OCI-LY7 (cell line): Measurements from ENCODE around the gene SMKR1. TPM values are rescaled to one million over a fixed set of nuclear protein-coding genes. Genes with fewer than 3 reads are reported as not detected.

Experiments used
- BruUV-seq: library from RNA; stranded (reverse); fragments of 400-500 nt; replicated peaks from 2 replicates; lab custom pipeline; 2021; lab: Mats Ljungman, UMichigan
- CTCF ChIA-PET: fragments of 300-600 bp; sonication (Branson Sonifier 250); formaldehyde crosslinking; loops from one replicate; lab custom pipeline; 2022; ENCODE audit warnings: antibody characterized with exemption; ENCODE audit not compliant: unreplicated experiment; lab: Charles Lee
- POLR2A ChIA-PET: fragments of 300-600 bp; sonication (Branson Sonifier 250); formaldehyde crosslinking; loops from one replicate; lab custom pipeline; 2022; ENCODE audit warnings: antibody characterized with exemption; lab: Charles Lee
- DNase-seq: peaks from one replicate; pipeline ENCODE4 v3.0.0-alpha.2; 2015; ENCODE audit warnings: low spot score
- H2AFZ ChIP-seq: fragments of 200-600 bp; sonication (generic), shearing (Covaris generic); 2 replicates; pipeline ENCODE4 v1.6.1; 2014; ENCODE audit warnings: mild to moderate bottlenecking, antibody characterized with exemption, low read length, moderate library complexity
- H3K27ac ChIP-seq: fragments of 200-600 bp; sonication (generic); 2 replicates; pipeline ENCODE4 v1.5.1; 2014; ENCODE audit warnings: mixed run types, low read depth, mild to moderate bottlenecking, moderate library complexity, low read length, inconsistent platforms; ENCODE audit not compliant: poor library complexity, severe bottlenecking
- H3K36me3 ChIP-seq: fragments of 200-600 bp; sonication (generic); 2 replicates; pipeline ENCODE4 v1.6.1; 2014; ENCODE audit warnings: mild to moderate bottlenecking, antibody characterized with exemption, low read length, moderate library complexity, mixed read lengths; ENCODE audit not compliant: insufficient read depth
- H3K4me1 ChIP-seq: fragments of 200-600 bp; sonication (generic); 2 replicates; pipeline ENCODE4 v1.5.1; 2014; ENCODE audit warnings: mild to moderate bottlenecking, low read length; ENCODE audit not compliant: insufficient read depth, poor library complexity, severe bottlenecking
- H3K4me2 ChIP-seq: fragments of 200-600 bp; sonication (generic); 2 replicates; pipeline ENCODE4 v1.6.1; 2014; ENCODE audit warnings: mild to moderate bottlenecking, low read length
- H3K4me3 ChIP-seq: fragments of 200-600 bp; sonication (generic); 2 replicates; pipeline ENCODE4 v1.5.1; 2014; ENCODE audit warnings: mild to moderate bottlenecking, low read depth, low read length; ENCODE audit not compliant: poor library complexity, severe bottlenecking
- H3K79me2 ChIP-seq: fragments of 200-600 bp; sonication (generic); 2 replicates; pipeline ENCODE4 v1.6.1; 2016; ENCODE audit warnings: low read depth, mild to moderate bottlenecking, low read length, moderate library complexity, mixed read lengths; ENCODE audit not compliant: insufficient read depth
- H3K9me2 ChIP-seq: fragments of 200-600 bp; sonication (generic); 2 replicates; pipeline ENCODE4 v1.6.1; 2016; ENCODE audit warnings: mild to moderate bottlenecking, low read length, mixed read lengths; ENCODE audit not compliant: insufficient read depth
- H3K9me3 ChIP-seq: fragments of 200-600 bp; sonication (generic); 2 replicates; pipeline ENCODE4 v1.6.1; 2014; ENCODE audit warnings: mild to moderate bottlenecking, mixed run types, low read length, mixed read lengths
- H4K20me1 ChIP-seq: fragments of 200-600 bp; sonication (generic); 2 replicates; pipeline ENCODE4 v1.6.1; 2014; ENCODE audit warnings: mild to moderate bottlenecking, antibody characterized with exemption, low read length, moderate library complexity, mixed read lengths; ENCODE audit not compliant: insufficient read depth
- EZH2phosphoT487 ChIP-seq: fragments of 200-600 bp; sonication (generic); IDR thresholded peaks from 2 replicates; pipeline ENCODE4 v1.6.1; 2018; ENCODE audit warnings: low read depth, borderline replicate concordance, mild to moderate bottlenecking, mixed run types, antibody characterized with exemption, low read length, moderate library complexity, mixed read lengths
- intact Hi-C: fragments of 100-400 bp; cut with micrococcal nuclease; formaldehyde crosslinking; loops from one replicate; pipeline ENCODE4 v1.10.0; 2022; ENCODE audit not compliant: unreplicated experiment
- total RNA-seq, 2 experiments: library from RNA; depleted of rRNA in 1 of 2; stranded (reverse); fragments of >200 nt in 1 of 2; shearing (Covaris generic) in 1 of 2; gene quantifications; 2 replicates each; pipeline ENCODE4 v1.2.3, GENCODE V29; 2014 to 2022
- TF ChIP-seq, protein P1 (sequence below): fragments of 200-600 bp; sonication (generic); conservative IDR thresholded peaks from 2 replicates; pipeline ENCODE4 v1.5.1; 2014; ENCODE audit warnings: mild to moderate bottlenecking, antibody characterized with exemption, low read length, moderate library complexity, mixed read lengths

The SMKR1 gene
- total RNA-seq, 2 experiments from 2014 or later: not detected

DNA sequence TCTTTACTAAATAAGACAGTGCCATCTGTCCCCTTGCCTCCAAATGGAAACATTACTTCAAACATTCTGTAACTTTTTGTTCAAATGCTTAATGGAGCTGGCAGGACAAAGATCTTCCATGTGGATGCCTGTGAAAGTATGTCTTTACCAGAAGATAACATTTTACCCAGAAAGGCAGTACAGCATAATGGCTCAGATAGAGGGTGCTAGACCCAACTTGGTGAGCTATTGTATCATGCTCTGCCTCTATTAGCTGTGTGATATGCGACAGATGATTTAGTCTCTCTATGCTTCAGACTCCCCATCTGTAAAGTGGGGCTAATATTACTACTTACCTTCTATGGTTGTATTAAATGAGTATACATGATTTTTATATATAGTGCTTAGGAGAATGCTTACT lies 8.8 kb upstream of the SMKR1 start:
- no peak for DNase-seq
- H2AFZ ChIP-seq: no peak overlapping the region
- no peaks in the 10 kb centered on the region for H3K4me1 ChIP-seq
- H4K20me1 ChIP-seq: no peaks in the 10 kb centered on the region
- no peak overlapping the region for H3K4me2 ChIP-seq
- intact Hi-C loops: no loop called here
- no peaks in the 10 kb centered on the region for H3K9me2 ChIP-seq
- CTCF ChIA-PET: no interaction called here
- no TSS peak for BruUV-seq
- no peaks in the 10 kb centered on the region for H3K79me2 ChIP-seq
- POLR2A ChIA-PET: no interaction called here
- TF ChIP-seq, protein P1, sequence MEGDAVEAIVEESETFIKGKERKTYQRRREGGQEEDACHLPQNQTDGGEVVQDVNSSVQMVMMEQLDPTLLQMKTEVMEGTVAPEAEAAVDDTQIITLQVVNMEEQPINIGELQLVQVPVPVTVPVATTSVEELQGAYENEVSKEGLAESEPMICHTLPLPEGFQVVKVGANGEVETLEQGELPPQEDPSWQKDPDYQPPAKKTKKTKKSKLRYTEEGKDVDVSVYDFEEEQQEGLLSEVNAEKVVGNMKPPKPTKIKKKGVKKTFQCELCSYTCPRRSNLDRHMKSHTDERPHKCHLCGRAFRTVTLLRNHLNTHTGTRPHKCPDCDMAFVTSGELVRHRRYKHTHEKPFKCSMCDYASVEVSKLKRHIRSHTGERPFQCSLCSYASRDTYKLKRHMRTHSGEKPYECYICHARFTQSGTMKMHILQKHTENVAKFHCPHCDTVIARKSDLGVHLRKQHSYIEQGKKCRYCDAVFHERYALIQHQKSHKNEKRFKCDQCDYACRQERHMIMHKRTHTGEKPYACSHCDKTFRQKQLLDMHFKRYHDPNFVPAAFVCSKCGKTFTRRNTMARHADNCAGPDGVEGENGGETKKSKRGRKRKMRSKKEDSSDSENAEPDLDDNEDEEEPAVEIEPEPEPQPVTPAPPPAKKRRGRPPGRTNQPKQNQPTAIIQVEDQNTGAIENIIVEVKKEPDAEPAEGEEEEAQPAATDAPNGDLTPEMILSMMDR: peak; percentile 30; the same call in 1 of the 2 replicates
- no peak for TF ChIP-seq EZH2phosphoT487
- H3K27ac ChIP-seq: no peak overlapping the region
- H3K4me3 ChIP-seq: no peak overlapping the region
- H3K9me3 ChIP-seq: no peaks in the 10 kb centered on the region
- H3K36me3 ChIP-seq: no peaks in the 10 kb centered on the region

DNA sequence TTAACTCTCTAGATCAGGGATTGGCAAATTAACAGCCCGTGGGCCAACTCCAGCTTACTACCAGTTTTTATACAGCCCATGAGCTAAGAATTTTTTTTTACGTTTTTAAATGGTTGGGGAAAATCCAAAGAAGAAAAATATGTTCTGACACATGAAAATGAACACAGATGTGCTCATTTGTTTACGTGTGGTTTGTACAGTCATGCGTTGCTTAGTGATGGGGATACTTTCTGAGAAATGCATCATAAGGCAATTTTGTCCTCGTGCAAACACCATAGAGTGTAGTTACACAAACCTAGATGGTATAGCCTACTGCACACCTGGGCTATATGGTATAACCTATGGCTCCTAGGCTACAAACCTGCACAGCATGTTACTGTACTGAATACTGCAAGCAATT lies 8.3 kb upstream of the SMKR1 start:
- Histone ChIP-seq H2AFZ (no peak overlapping the region), H3K9me2 (no peaks in the 10 kb centered on the region), H4K20me1 (no peaks in the 10 kb centered on the region), H3K36me3 (no peaks in the 10 kb centered on the region), H3K4me2 (no peak overlapping the region), H3K4me1 (no peaks in the 10 kb centered on the region), H3K9me3 (no peaks in the 10 kb centered on the region), H3K27ac (no peak overlapping the region), H3K79me2 (no peaks in the 10 kb centered on the region), H3K4me3 (no peak overlapping the region)
- TF ChIP-seq EZH2phosphoT487: no peak
- TF ChIP-seq, protein P1: no peak
- CTCF ChIA-PET: no interaction called here
- intact Hi-C loops: no loop called here
- POLR2A ChIA-PET: no interaction called here
- no TSS peak for BruUV-seq
- DNase-seq: no peak

DNA sequence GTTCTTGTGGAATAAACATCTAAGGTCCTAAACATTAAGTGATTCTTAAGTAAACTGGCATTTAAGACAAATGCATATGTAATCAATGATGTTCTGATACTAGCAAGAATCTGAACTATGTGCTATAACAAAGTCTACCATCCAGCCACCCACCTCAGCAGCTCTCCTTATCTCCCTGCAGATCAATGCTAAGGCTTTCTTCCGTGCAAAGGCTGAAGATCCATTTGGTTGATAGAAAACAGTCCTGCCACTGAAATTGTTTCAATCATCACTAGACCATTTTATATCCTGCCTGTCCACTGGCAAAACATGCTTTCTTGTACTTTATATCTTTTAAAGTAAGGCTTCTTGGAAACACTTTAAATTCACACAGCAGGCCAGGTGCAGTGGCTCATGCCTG lies 6.3 kb upstream of the SMKR1 start:
- H4K20me1 ChIP-seq: no peaks in the 10 kb centered on the region
- BruUV-seq: no TSS peak
- H3K9me2 ChIP-seq: no peaks in the 10 kb centered on the region
- H3K79me2 ChIP-seq: no peaks in the 10 kb centered on the region
- CTCF ChIA-PET: no interaction called here
- H3K4me2 ChIP-seq: no peak overlapping the region
- H3K27ac ChIP-seq: no peak overlapping the region
- H3K36me3 ChIP-seq: no peaks in the 10 kb centered on the region
- POLR2A ChIA-PET: interaction anchor here (0.6 to 0.7 kb wide), 2 partner anchors 203 to 211 kb away, joined by 3 read pairs; no protein-coding TSS in a partner anchor
- no peak for TF ChIP-seq EZH2phosphoT487
- TF ChIP-seq, protein P1: no peak
- no peak overlapping the region for H3K4me3 ChIP-seq
- H3K4me1 ChIP-seq: peaks cover 8% of the 10 kb centered on the region
- DNase-seq: no peak
- H2AFZ ChIP-seq: no peak overlapping the region
- intact Hi-C loops: no loop called here
- H3K9me3 ChIP-seq: no peaks in the 10 kb centered on the region
